ENCODE data around the gene ANKS3.

Gene ANKS3

GRCh38 chr16:4693956-4694641, 40.0 kb downstream of the ANKS3 start (continued):
- TF ChIP-seq ZBTB26 (tag by site-specific recombination; optimal IDR thresholded peaks at IDR 0.05) (peak; percentile 85), HIC1 (tag by site-specific recombination; IDR thresholded peaks at IDR 0.05) (no peak), ZNF610 (tag by site-specific recombination; IDR thresholded peaks at IDR 0.05; ENCODE audit: borderline replicate concordance) (no peak), BCL6B (tag by site-specific recombination; IDR thresholded peaks at IDR 0.05) (no peak), ZNF121 (tag by site-specific recombination; IDR thresholded peaks at IDR 0.05) (no peak), SCRT2 (tag by site-specific recombination; IDR thresholded peaks at IDR 0.05) (0 out of 2 replicates have a peak, but pooled peaks have one; percentile 16), ZNF433 (tag by site-specific recombination; IDR thresholded peaks at IDR 0.05; ENCODE audit: low read depth) (no peak), ZNF335 (tag by site-specific recombination; conservative IDR thresholded peaks at IDR 0.05) (no peak; the same call in none of the 2 replicates), REST (tag by site-specific recombination; IDR thresholded peaks at IDR 0.05) (no peak), ZNF140 (tag by site-specific recombination; IDR thresholded peaks at IDR 0.05) (no peak), ELK4 (IDR thresholded peaks at IDR 0.05; ENCODE audit: borderline replicate concordance, low read depth, low read length) (no peak), ZNF623 (tag by site-specific recombination; IDR thresholded peaks at IDR 0.05) (no peak), ZNF654 (tag by site-specific recombination; IDR thresholded peaks at IDR 0.05; ENCODE audit: low read depth) (no peak), ZNF174 (tag by site-specific recombination; IDR thresholded peaks at IDR 0.05) (0 out of 2 replicates have a peak, but pooled peaks have one; percentile 36), EGR2 (tag by site-specific recombination; IDR thresholded peaks at IDR 0.05; ENCODE audit: low read depth) (peak; percentile 49; the same call in 1 of the 2 replicates), RBAK (tag by site-specific recombination; IDR thresholded peaks at IDR 0.05) (no peak), ZSCAN5A (tag by site-specific recombination; IDR thresholded peaks at IDR 0.05) (0 out of 2 replicates have a peak, but pooled peaks have one; percentile 30), ZNF148 (tag by site-specific recombination; IDR thresholded peaks at IDR 0.05; ENCODE audit: borderline replicate concordance) (no peak), PATZ1 (tag by site-specific recombination; IDR thresholded peaks at IDR 0.05) (0 out of 2 replicates have a peak, but pooled peaks have one; percentile 30), TRIM28 (IDR thresholded peaks at IDR 0.05; ENCODE audit: borderline replicate concordance, low read length) (no peak), KLF8 (tag by site-specific recombination; IDR thresholded peaks at IDR 0.05) (no peak), GLIS2 (tag by site-specific recombination; IDR thresholded peaks at IDR 0.05) (peak; percentile 12; the same call in 1 of the 2 replicates), YY2 (tag by site-specific recombination; IDR thresholded peaks at IDR 0.05) (no peak)
